Measurements from ENCODE around the gene USP54. TPM values are rescaled to one million over a fixed set of nuclear protein-coding genes. Genes with fewer than 3 reads are reported as not detected.

USP54 gene
- total RNA-seq (2022; extraction: Qiagen RNA extraction), result 9.5 to 12.0 TPM (median 11.5 TPM) in 5 replicates

GRCh38 chr10:73590881-73591799, at the start of gene USP54:
Gene USP54 (minus strand): TSS chr10:73591342. CDS start chr10:73575658, 15,684 bp downstream.

GRCh38 chr10:73495884-73496674, 95.1 kb downstream of the USP54 start, which contains the start of gene PPP3CB:
Gene PPP3CB (minus strand): TSS chr10:73496024. CDS start chr10:73495889, 135 bp downstream.

Other genes with a start within 250 kb of the USP54 start
- 0.10 to 0.25 TPM (median 0.21 TPM) in 5 replicates for gene CFAP70, start 232.5 kb downstream of the USP54 start, total RNA-seq (2022; extraction: Qiagen RNA extraction)
- gene ANXA7, start 177.3 kb downstream of the USP54 start, total RNA-seq (2022; extraction: Qiagen RNA extraction), result 108 to 121 TPM (median 113 TPM) in 5 replicates
- gene MSS51, start 157.8 kb downstream of the USP54 start, total RNA-seq (2022; extraction: Qiagen RNA extraction), result 0.33 to 0.71 TPM (median 0.40 TPM) in 5 replicates
- gene PPP3CB, start 95.3 kb downstream of the USP54 start, total RNA-seq (2022; extraction: Qiagen RNA extraction), result 16.0 to 20.4 TPM (median 17.8 TPM) in 5 replicates
- not detected in 5 replicates for gene MYOZ1, start 50.1 kb upstream of the USP54 start, total RNA-seq (2022; extraction: Qiagen RNA extraction)
- 0.01 to 0.03 TPM (median 0.03 TPM) in 3 of 5 replicates, not detected in the others for gene SYNPO2L, start 64.7 kb upstream of the USP54 start, total RNA-seq (2022; extraction: Qiagen RNA extraction)
- gene AGAP5, start 106.8 kb upstream of the USP54 start, total RNA-seq (2022; extraction: Qiagen RNA extraction), result 2.1 to 2.9 TPM (median 2.4 TPM) in 5 replicates
- gene SEC24C, start 153.0 kb upstream of the USP54 start, total RNA-seq (2022; extraction: Qiagen RNA extraction), result 54.0 to 62.7 TPM (median 59.7 TPM) in 5 replicates
- gene CHCHD1, start 190.7 kb upstream of the USP54 start, total RNA-seq (2022; extraction: Qiagen RNA extraction), result 59.6 to 78.7 TPM (median 69.8 TPM) in 5 replicates
- 35.3 to 45.2 TPM (median 42.9 TPM) in 5 replicates for gene ZSWIM8, start 194.3 kb upstream of the USP54 start, total RNA-seq (2022; extraction: Qiagen RNA extraction)
- 14.2 to 18.9 TPM (median 17.3 TPM) in 5 replicates for gene NDST2, start 220.3 kb upstream of the USP54 start, total RNA-seq (2022; extraction: Qiagen RNA extraction)

Data from A549 treated with CORT108297 at 1 μM for 4 hours (cell line).